Karpas-422 (cell line): Measurements from ENCODE around the gene PACSIN1. TPM values are rescaled to one million over a fixed set of nuclear protein-coding genes. Genes with fewer than 3 reads are reported as not detected.

Source experiments
- DNase-seq: peaks from one replicate; pipeline ENCODE4 v3.0.0-alpha.2; 2015
- H2AFZ ChIP-seq: fragments of 200-600 bp; sonication (generic); 2 replicates; pipeline ENCODE4 v1.6.1; 2014; ENCODE audit warnings: antibody characterized with exemption, low read length, mixed read lengths
- H3K27ac ChIP-seq: fragments of 200-600 bp; sonication (generic); 2 replicates; pipeline ENCODE4 v1.5.1; 2014; ENCODE audit warnings: mild to moderate bottlenecking, low read length, moderate library complexity
- H3K27me3 ChIP-seq: fragments of 200-600 bp; sonication (generic); 2 replicates; pipeline ENCODE4 v1.6.1; 2014; ENCODE audit warnings: low read length, mixed read lengths
- H3K36me3 ChIP-seq: fragments of 200-600 bp; sonication (generic); 2 replicates; pipeline ENCODE4 v1.6.1; 2014; ENCODE audit warnings: low read length, mixed read lengths; ENCODE audit not compliant: insufficient read depth
- H3K4me1 ChIP-seq: fragments of 200-600 bp; sonication (generic); 2 replicates; pipeline ENCODE4 v1.6.1; 2014; ENCODE audit warnings: mild to moderate bottlenecking, low read length, mixed read lengths
- H3K4me2 ChIP-seq: fragments of 200-600 bp; sonication (generic); 2 replicates; pipeline ENCODE4 v1.6.1; 2014; ENCODE audit warnings: low read length, low read depth, mild to moderate bottlenecking; ENCODE audit not compliant: poor library complexity, severe bottlenecking
- H3K4me3 ChIP-seq: fragments of 200-600 bp; sonication (generic); 2 replicates; pipeline ENCODE4 v1.5.1; 2014; ENCODE audit warnings: mild to moderate bottlenecking, antibody characterized with exemption, low read length, mixed read lengths
- H3K79me2 ChIP-seq: fragments of 200-600 bp; sonication (generic); 2 replicates; pipeline ENCODE4 v1.6.1; 2014; ENCODE audit warnings: mild to moderate bottlenecking, low read length, mixed read lengths
- H3K9ac ChIP-seq: fragments of 200-600 bp; sonication (generic); 2 replicates; pipeline ENCODE4 v1.6.0; 2014; ENCODE audit warnings: low read length
- H3K9me2 ChIP-seq: fragments of 200-600 bp; sonication (generic), shearing (Covaris generic); replicated peaks from 2 replicates; pipeline ENCODE4 v1.6.0; 2014; ENCODE audit warnings: mild to moderate bottlenecking, low read length, moderate library complexity; ENCODE audit not compliant: insufficient read depth
- H3K9me3 ChIP-seq: fragments of 300-700, 200-600 bp; sonication (generic); 2 replicates; pipeline ENCODE4 v1.6.1; 2014; ENCODE audit warnings: low read length, mixed read lengths
- H4K20me1 ChIP-seq: fragments of 200-600 bp; sonication (generic); 2 replicates; pipeline ENCODE4 v1.6.1; 2014; ENCODE audit warnings: mild to moderate bottlenecking, antibody characterized with exemption, low read length, low read depth; ENCODE audit not compliant: insufficient read depth
- total RNA-seq: library from RNA; depleted of rRNA; stranded (reverse); fragments of >200 nt; shearing (Covaris generic); gene quantifications from 2 replicates; pipeline ENCODE4 v1.2.3, GENCODE V29; 2014; ENCODE audit warnings: low replicate concordance

Gene PACSIN1
- total RNA-seq, 1 experiment from 2014 or later, result not detected

DNA sequence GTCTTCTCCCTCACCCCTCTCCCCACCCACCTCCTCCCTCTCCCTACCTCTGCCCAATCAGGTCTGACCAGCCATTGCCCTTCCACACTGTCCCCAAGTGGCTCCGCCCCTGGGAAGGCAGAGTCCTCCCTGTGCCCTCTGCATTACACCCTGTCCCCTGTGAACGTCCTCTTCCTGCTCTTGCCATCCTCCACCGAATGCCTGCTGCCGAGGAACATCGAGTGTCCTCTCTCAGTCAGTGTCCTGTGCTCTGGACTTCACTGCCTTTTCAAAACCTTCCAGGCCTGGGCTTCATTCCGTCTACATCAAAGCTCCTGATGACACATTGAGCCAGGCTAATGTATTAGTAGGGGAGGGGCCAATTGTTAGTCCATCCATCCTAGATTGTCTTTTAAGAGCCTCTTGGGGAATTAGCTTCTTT is 3.3 kb upstream of the PACSIN1 start:
- H3K4me3 ChIP-seq, result no peak overlapping the region
- no peaks in the 10 kb centered on the region for H3K9me2 ChIP-seq
- H3K9me3 ChIP-seq, result no peaks in the 10 kb centered on the region
- H3K79me2 ChIP-seq, result no peaks in the 10 kb centered on the region
- no peaks in the 10 kb centered on the region for H4K20me1 ChIP-seq
- H3K27me3 ChIP-seq, result no peaks in the 10 kb centered on the region
- no peak overlapping the region for H3K4me2 ChIP-seq
- H3K9ac ChIP-seq, result no peak overlapping the region
- H3K36me3 ChIP-seq, result no peaks in the 10 kb centered on the region
- H2AFZ ChIP-seq, result no peak overlapping the region
- no peak overlapping the region for H3K27ac ChIP-seq
- no peaks in the 10 kb centered on the region for H3K4me1 ChIP-seq
- no peak for DNase-seq

DNA sequence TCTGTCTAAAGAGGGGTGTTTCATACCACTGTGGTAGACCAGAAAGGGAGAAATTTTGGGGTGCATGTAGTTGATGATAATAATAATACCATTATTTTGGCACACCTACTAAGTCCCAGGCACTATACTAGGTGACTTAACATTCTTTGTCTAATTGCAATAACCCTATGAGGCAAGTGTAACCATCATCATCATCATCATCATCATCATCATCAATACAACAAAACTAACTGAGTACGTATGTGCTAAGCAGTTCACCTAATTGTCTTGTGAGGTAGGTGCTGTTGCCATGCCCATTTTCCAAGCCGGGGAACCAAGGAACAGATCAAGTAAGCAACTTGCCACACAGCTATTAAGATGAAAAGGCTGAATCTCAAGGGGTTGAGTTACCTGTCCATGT is 2.6 kb upstream of the PACSIN1 start:
- no peaks in the 10 kb centered on the region for H3K27me3 ChIP-seq
- no peak for DNase-seq
- no peaks in the 10 kb centered on the region for H3K9me2 ChIP-seq
- no peaks in the 10 kb centered on the region for H3K9me3 ChIP-seq
- no peak overlapping the region for H2AFZ ChIP-seq
- no peaks in the 10 kb centered on the region for H3K36me3 ChIP-seq
- no peak overlapping the region for H3K4me2 ChIP-seq
- H3K79me2 ChIP-seq, result no peaks in the 10 kb centered on the region
- H3K27ac ChIP-seq, result no peak overlapping the region
- no peak overlapping the region for H3K4me3 ChIP-seq
- peaks cover 4% of the 10 kb centered on the region for H3K4me1 ChIP-seq
- H4K20me1 ChIP-seq, result no peaks in the 10 kb centered on the region
- no peak overlapping the region for H3K9ac ChIP-seq

GRCh38 chr6:34463849-34464248 is 2.0 kb upstream of the PACSIN1 start:
- no peak for DNase-seq
- Histone ChIP-seq H3K4me3 (no peak overlapping the region), H3K4me2 (no peak overlapping the region), H3K79me2 (no peaks in the 10 kb centered on the region), H3K9ac (no peak overlapping the region), H3K36me3 (no peaks in the 10 kb centered on the region), H3K27me3 (no peaks in the 10 kb centered on the region), H3K9me2 (no peaks in the 10 kb centered on the region), H3K4me1 (peaks cover 10% of the 10 kb centered on the region), H3K9me3 (no peaks in the 10 kb centered on the region), H2AFZ (no peak overlapping the region), H4K20me1 (no peaks in the 10 kb centered on the region), H3K27ac (no peak overlapping the region)

GRCh38 chr6:34466242-34467185 is 638 bp downstream of the PACSIN1 start:
- no peak overlapping the region for H3K4me2 ChIP-seq
- no peak overlapping the region for H3K9ac ChIP-seq
- H3K27ac ChIP-seq, result no peak overlapping the region
- no peaks in the 10 kb centered on the region for H3K9me3 ChIP-seq
- H3K4me3 ChIP-seq, result no peak overlapping the region
- H3K4me1 ChIP-seq, result peaks cover 12% of the 10 kb centered on the region
- no peaks in the 10 kb centered on the region for H3K36me3 ChIP-seq
- H3K79me2 ChIP-seq, result no peaks in the 10 kb centered on the region
- no peaks in the 10 kb centered on the region for H3K9me2 ChIP-seq
- DNase-seq, result no peak
- H4K20me1 ChIP-seq, result no peaks in the 10 kb centered on the region
- H3K27me3 ChIP-seq, result no peaks in the 10 kb centered on the region
- H2AFZ ChIP-seq, result no peak overlapping the region

DNA sequence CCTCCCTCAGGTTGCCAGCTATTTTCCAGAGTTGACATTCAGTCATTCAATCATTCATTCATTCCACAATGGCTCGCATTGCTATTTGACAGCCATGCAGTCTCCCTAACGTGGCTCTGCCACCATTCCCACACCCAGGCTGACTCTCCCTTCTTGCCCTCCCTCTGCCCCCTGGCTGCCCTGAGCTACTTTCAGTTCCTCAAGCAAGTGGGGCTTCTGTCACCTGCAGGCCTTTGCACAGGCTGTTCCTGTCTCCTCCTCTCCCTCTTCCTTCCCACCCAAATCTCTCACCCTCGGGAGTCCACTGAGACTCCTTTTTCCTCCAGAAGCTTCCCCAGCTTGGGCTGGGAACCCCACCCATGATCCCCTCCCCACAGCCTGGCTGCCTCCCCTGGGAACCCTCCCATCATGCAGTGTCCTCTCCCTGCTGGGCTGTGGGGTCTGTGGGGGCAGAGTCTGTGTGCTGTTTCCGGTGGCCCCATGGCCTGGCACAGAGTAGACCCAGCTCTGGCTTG is 2.6 kb downstream of the PACSIN1 start:
- peak; percentile 72 for DNase-seq
- Histone ChIP-seq H3K9ac (no peak overlapping the region), H3K4me3 (no peak overlapping the region), H4K20me1 (no peaks in the 10 kb centered on the region), H2AFZ (no peak overlapping the region), H3K79me2 (no peaks in the 10 kb centered on the region), H3K27ac (no peak overlapping the region), H3K9me2 (no peaks in the 10 kb centered on the region), H3K4me1 (peaks cover 12% of the 10 kb centered on the region), H3K4me2 (peak overlapping the region; percentile 39), H3K9me3 (no peaks in the 10 kb centered on the region), H3K27me3 (no peaks in the 10 kb centered on the region), H3K36me3 (no peaks in the 10 kb centered on the region)

- H3K4me3 ChIP-seq, result no peak overlapping the region
- H3K36me3 ChIP-seq, result no peaks in the 10 kb centered on the region
- no peaks in the 10 kb centered on the region for H3K9me2 ChIP-seq
- H4K20me1 ChIP-seq, result no peaks in the 10 kb centered on the region
- no peak overlapping the region for H3K27ac ChIP-seq
- no peak for DNase-seq
- H3K79me2 ChIP-seq, result no peaks in the 10 kb centered on the region
- H3K4me1 ChIP-seq, result peaks cover 12% of the 10 kb centered on the region
- H3K27me3 ChIP-seq, result no peaks in the 10 kb centered on the region
- no peaks in the 10 kb centered on the region for H3K9me3 ChIP-seq
- H2AFZ ChIP-seq, result no peak overlapping the region
- no peak overlapping the region for H3K9ac ChIP-seq
- H3K4me2 ChIP-seq, result no peak overlapping the region
Observed at GRCh38 chr6:34469499-34469898, 3.6 kb downstream of the PACSIN1 start.

DNA sequence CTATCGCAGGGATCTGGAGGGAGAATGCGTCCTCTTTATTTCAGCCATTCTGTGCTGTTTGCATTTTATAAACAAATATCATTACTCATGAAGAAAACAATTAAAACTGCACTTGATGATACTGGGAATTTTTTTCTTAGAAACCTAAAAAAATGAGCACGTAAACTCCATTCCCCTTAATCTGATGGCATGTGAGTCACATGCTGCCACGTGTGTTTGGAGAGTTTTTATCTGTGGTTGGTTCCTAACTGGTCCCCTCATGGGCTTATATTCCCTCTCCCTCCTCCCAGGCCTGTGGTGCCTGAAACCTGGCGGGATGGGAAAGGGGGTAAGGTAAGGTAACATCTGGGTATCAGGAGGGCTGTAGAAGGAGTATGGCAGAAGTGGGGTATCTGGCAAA is 6.5 kb downstream of the PACSIN1 start:
- Histone ChIP-seq H3K79me2 (no peaks in the 10 kb centered on the region), H3K4me2 (no peak overlapping the region), H3K4me3 (no peak overlapping the region), H3K27ac (no peak overlapping the region), H3K27me3 (no peaks in the 10 kb centered on the region), H3K36me3 (no peaks in the 10 kb centered on the region), H3K9ac (no peak overlapping the region), H3K9me2 (no peaks in the 10 kb centered on the region), H3K9me3 (no peaks in the 10 kb centered on the region), H3K4me1 (peaks cover 12% of the 10 kb centered on the region), H4K20me1 (no peaks in the 10 kb centered on the region), H2AFZ (no peak overlapping the region)
- DNase-seq, result no peak

- Histone ChIP-seq H3K4me2 (no peak overlapping the region), H4K20me1 (no peaks in the 10 kb centered on the region), H3K9me3 (no peaks in the 10 kb centered on the region), H3K79me2 (no peaks in the 10 kb centered on the region), H3K27ac (no peak overlapping the region), H3K36me3 (no peaks in the 10 kb centered on the region), H3K4me1 (peaks cover under 1% of the 10 kb centered on the region; the same call in 1 of the 2 replicates), H3K4me3 (no peak overlapping the region), H3K27me3 (no peaks in the 10 kb centered on the region), H3K9ac (no peak overlapping the region), H3K9me2 (no peaks in the 10 kb centered on the region), H2AFZ (no peak overlapping the region)
- no peak for DNase-seq
Observed at GRCh38 chr6:34473967-34474366, 8.1 kb downstream of the PACSIN1 start.
